ENCODE measurements around the gene PRKG1.
A peak's percentile ranks its signal among the peaks of the same experiment; 100 is the strongest.

The PRKG1 gene

DNA sequence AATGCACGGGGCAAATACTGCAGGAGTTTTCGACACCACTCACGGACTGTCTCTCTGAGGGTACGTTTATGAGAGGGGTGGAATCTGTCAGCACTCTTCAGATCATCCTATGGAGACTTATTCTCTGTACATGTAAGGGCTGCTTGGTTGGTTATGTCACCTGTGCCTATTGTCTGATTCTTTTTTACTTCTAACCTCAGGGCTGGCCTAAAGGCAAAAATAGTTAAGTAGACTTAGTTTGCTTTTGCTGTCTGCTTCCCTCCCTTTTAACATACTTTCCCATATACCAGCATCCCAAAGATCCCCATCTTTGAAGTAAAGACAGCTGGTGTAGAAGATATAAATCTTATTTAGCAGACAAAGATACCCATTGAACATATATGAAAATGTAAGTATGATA is 105.9 kb downstream of the PRKG1 start:
- Histone ChIP-seq H3K27me3 (replicated peaks; ENCODE audit: control insufficient read depth, insufficient read depth, low read length) (no peaks in the 10 kb centered on the region), H3K9ac (ENCODE audit: low read length) (no peak overlapping the region), H3K36me3 (ENCODE audit: control insufficient read depth, insufficient read depth, low read length, severe bottlenecking) (no peaks in the 10 kb centered on the region), H3K4me3 (ENCODE audit: low read length) (no peak overlapping the region), H3K4me1 (ENCODE audit: control insufficient read depth, insufficient read depth, low read length) (peaks cover 12% of the 10 kb centered on the region), H3K9me3 (ENCODE audit: control insufficient read depth, low read length) (no peaks in the 10 kb centered on the region)
- no peak for DNase-seq (ENCODE audit: low read depth)

DNA sequence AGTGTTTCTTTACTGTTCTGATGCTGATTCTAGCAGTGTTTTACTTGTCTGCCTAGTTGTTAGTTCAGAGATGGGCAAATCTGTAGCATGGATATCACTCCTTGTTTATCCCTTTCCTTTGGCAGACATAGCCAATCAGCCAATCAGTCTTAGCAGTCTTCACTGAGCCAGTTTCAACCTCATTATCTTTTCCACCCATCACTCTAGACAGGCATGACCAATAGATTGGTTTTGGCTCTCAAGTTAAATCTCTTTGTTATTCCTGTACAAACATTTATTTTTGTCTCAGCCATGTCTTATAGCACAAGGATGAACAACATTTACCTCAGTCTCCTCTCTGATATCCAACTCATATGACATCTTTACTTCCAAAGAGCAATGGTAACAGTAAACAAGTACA is 109.5 kb downstream of the PRKG1 start:
- Histone ChIP-seq H3K4me1 (ENCODE audit: control insufficient read depth, insufficient read depth, low read length) (peaks cover 7% of the 10 kb centered on the region), H3K27me3 (replicated peaks; ENCODE audit: control insufficient read depth, insufficient read depth, low read length) (no peaks in the 10 kb centered on the region), H3K9me3 (ENCODE audit: control insufficient read depth, low read length) (no peaks in the 10 kb centered on the region), H3K4me3 (ENCODE audit: low read length) (no peak overlapping the region), H3K9ac (ENCODE audit: low read length) (no peak overlapping the region), H3K36me3 (ENCODE audit: control insufficient read depth, insufficient read depth, low read length, severe bottlenecking) (no peaks in the 10 kb centered on the region)
- DNase-seq (ENCODE audit: low read depth): no peak

DNA sequence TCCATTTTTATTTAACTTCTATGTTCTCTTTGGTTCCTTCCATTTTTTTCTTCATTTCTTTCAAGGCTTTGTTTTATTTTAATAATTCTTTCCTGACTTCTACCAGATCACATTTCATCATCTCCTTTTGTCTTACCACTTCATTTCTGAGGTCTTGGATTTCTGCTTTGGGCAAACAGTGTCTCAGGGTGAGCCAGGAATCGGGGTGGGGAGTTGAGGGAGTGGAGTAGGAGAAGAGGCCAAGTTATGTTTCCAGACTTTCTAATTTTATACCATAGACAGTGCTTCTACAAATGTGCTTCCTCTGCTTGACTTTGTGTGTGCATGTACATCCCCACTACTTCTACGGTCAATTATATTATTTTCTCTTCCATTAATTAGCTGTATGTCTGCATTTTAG is 112.1 kb downstream of the PRKG1 start:
- peaks cover 7% of the 10 kb centered on the region for H3K4me1 ChIP-seq (ENCODE audit: control insufficient read depth, insufficient read depth, low read length)
- H3K36me3 ChIP-seq (ENCODE audit: control insufficient read depth, insufficient read depth, low read length, severe bottlenecking): no peaks in the 10 kb centered on the region
- no peak overlapping the region for H3K9ac ChIP-seq (ENCODE audit: low read length)
- no peak overlapping the region for H3K4me3 ChIP-seq (ENCODE audit: low read length)
- H3K27me3 ChIP-seq (replicated peaks; ENCODE audit: control insufficient read depth, insufficient read depth, low read length): no peaks in the 10 kb centered on the region
- H3K9me3 ChIP-seq (ENCODE audit: control insufficient read depth, low read length): no peaks in the 10 kb centered on the region
- peak; percentile 53 for DNase-seq (ENCODE audit: low read depth)

DNA sequence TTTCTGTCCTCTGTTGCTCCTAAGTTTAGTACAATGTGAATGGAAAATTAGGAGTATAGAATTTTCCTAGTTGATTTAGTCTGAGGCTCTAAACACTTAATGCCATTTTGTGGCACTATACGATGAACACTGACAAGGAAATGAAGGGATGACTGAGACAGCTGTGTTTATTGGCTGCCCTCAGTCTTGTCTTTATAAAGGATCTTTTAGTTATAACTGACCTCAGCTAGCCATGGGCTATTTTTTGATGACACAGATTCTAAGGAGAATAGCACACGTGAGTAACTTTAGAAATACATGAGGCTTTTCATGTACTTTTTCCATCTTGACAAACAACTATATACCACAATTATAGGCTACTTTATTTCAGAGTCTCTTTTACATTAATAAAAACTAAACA is 113.7 kb downstream of the PRKG1 start:
- Histone ChIP-seq H3K9ac (ENCODE audit: low read length) (no peak overlapping the region), H3K9me3 (ENCODE audit: control insufficient read depth, low read length) (no peaks in the 10 kb centered on the region), H3K36me3 (ENCODE audit: control insufficient read depth, insufficient read depth, low read length, severe bottlenecking) (no peaks in the 10 kb centered on the region), H3K4me1 (ENCODE audit: control insufficient read depth, insufficient read depth, low read length) (peaks cover 7% of the 10 kb centered on the region), H3K4me3 (ENCODE audit: low read length) (no peak overlapping the region), H3K27me3 (replicated peaks; ENCODE audit: control insufficient read depth, insufficient read depth, low read length) (no peaks in the 10 kb centered on the region)
- no peak for DNase-seq (ENCODE audit: low read depth)

DNA sequence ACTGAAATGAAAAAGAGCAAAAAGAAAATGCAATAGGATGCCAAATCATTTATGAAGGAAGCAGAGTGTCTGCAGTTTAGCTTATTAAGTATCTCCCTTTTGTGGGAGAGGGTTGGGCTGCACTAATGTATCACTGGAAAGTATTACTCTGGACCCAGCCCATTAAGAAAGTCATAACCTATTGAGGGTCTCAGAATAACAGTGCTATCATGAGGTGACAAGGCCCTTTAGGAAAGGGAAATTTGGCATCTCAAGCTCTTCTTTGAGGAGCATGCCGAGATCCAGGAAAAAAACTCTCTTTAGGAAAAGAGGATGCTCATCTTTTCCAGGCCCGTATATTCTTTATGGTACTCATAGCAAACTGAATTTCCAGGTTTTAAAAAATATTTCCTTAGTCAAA is 114.6 kb downstream of the PRKG1 start:
- no peaks in the 10 kb centered on the region for H3K36me3 ChIP-seq (ENCODE audit: control insufficient read depth, insufficient read depth, low read length, severe bottlenecking)
- H3K4me3 ChIP-seq (ENCODE audit: low read length): no peak overlapping the region
- peaks cover 7% of the 10 kb centered on the region for H3K4me1 ChIP-seq (ENCODE audit: control insufficient read depth, insufficient read depth, low read length)
- no peak for DNase-seq (ENCODE audit: low read depth)
- H3K9ac ChIP-seq (ENCODE audit: low read length): no peak overlapping the region
- no peaks in the 10 kb centered on the region for H3K9me3 ChIP-seq (ENCODE audit: control insufficient read depth, low read length)
- H3K27me3 ChIP-seq (replicated peaks; ENCODE audit: control insufficient read depth, insufficient read depth, low read length): no peaks in the 10 kb centered on the region

DNA sequence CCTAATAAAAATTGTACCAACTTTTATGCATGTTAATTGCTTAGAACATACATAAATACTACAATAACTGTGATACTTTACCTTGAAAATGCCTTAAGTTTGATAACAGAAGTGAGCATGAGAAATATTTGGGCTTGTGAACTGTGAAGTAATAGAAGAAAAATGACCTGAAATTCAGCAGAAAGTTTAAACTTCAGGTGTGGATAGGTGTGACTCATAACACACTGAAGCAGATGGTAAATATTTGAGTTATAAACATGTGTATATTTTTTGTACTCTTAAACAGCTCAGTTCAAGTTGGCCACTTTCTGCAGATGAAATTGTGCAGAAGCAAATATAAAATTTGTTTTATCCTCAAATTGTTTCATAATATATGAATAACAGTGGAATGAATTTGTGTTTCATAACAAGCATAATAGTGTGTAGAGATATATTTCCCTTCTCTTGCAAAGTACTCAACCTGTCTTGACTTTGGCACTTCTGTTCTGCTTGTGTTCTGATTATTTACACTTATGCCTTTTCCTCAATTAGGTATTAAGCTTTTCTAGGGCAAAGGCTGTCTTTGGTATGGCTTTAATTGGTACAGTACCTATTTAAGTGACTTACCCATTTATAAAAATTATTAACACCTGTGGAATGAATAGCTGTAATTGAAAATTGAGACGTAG is 122.4 kb downstream of the PRKG1 start:
- no peak overlapping the region for H3K4me3 ChIP-seq (ENCODE audit: low read length)
- H3K4me1 ChIP-seq (ENCODE audit: control insufficient read depth, insufficient read depth, low read length): no peaks in the 10 kb centered on the region
- no peaks in the 10 kb centered on the region for H3K27me3 ChIP-seq (replicated peaks; ENCODE audit: control insufficient read depth, insufficient read depth, low read length)
- H3K9ac ChIP-seq (ENCODE audit: low read length): no peak overlapping the region
- no peak for DNase-seq (ENCODE audit: low read depth)
- H3K9me3 ChIP-seq (ENCODE audit: control insufficient read depth, low read length): no peaks in the 10 kb centered on the region
- no peaks in the 10 kb centered on the region for H3K36me3 ChIP-seq (ENCODE audit: control insufficient read depth, insufficient read depth, low read length, severe bottlenecking)

DNA sequence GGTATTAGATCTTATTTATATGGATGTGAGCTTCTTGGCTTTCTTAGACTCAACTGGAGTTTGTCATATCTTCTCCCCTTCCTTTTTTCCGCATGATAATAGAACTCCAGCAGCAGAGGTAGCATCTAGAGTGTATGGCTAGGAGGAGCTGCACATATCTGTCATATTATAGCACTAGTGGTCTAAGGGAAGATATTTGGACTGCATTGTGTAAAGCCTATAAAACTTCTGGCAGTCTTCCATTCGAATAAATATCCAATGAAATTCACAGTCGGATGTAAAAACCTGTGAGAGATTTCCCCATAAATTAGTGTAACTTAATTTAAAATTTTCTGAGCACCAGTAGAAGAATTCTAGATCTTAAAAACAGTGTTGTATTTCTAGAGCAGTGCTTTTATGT is 123.9 kb downstream of the PRKG1 start:
- Histone ChIP-seq H3K9ac (ENCODE audit: low read length) (no peak overlapping the region), H3K4me1 (ENCODE audit: control insufficient read depth, insufficient read depth, low read length) (no peaks in the 10 kb centered on the region), H3K36me3 (ENCODE audit: control insufficient read depth, insufficient read depth, low read length, severe bottlenecking) (no peaks in the 10 kb centered on the region), H3K9me3 (ENCODE audit: control insufficient read depth, low read length) (no peaks in the 10 kb centered on the region), H3K27me3 (replicated peaks; ENCODE audit: control insufficient read depth, insufficient read depth, low read length) (no peaks in the 10 kb centered on the region), H3K4me3 (ENCODE audit: low read length) (no peak overlapping the region)
- no peak for DNase-seq (ENCODE audit: low read depth)

DNA sequence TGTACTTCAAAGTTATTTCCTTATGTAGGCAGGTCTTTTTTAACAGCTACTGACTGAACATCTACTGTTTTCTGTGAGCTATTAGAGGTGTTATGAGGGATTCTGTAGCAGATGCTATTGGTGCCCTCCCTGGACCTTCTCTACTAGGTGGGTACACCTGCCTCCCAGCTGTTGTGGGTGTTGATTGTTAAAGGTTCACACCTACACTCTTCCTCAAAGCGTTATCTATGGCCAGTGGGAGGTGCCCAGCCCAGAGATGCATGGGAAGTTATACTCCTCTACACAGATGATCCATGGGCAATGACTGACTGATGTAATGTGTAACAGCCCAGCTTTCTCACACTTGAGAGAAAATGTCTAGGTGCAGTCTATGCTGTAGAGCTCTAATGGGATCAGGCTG is 127.7 kb downstream of the PRKG1 start:
- Histone ChIP-seq H3K9ac (ENCODE audit: low read length) (no peak overlapping the region), H3K27me3 (replicated peaks; ENCODE audit: control insufficient read depth, insufficient read depth, low read length) (no peaks in the 10 kb centered on the region), H3K9me3 (ENCODE audit: control insufficient read depth, low read length) (no peaks in the 10 kb centered on the region), H3K4me3 (ENCODE audit: low read length) (no peak overlapping the region), H3K4me1 (ENCODE audit: control insufficient read depth, insufficient read depth, low read length) (peaks cover 15% of the 10 kb centered on the region), H3K36me3 (ENCODE audit: control insufficient read depth, insufficient read depth, low read length, severe bottlenecking) (no peaks in the 10 kb centered on the region)
- no peak for DNase-seq (ENCODE audit: low read depth)

DNA sequence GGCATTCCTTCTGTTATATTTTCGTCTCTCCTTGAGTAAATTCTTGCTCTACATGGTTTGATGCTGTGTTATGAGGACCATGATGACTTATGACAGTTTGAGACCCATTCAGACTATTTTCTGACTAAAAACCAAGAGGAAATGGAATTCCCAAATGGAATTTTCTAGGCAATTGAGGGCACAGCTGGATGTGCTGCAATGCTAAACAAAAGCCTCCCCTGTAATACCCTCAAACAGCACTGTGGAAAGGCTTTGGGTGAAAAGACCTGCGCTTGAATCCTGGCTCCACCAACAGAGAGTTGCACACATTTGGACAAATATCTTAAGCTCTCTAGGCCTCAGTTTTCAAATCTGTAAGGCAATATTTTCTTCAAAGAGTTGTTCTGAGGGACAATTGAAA is 129.1 kb downstream of the PRKG1 start:
- DNase-seq (ENCODE audit: low read depth): no peak

DNA sequence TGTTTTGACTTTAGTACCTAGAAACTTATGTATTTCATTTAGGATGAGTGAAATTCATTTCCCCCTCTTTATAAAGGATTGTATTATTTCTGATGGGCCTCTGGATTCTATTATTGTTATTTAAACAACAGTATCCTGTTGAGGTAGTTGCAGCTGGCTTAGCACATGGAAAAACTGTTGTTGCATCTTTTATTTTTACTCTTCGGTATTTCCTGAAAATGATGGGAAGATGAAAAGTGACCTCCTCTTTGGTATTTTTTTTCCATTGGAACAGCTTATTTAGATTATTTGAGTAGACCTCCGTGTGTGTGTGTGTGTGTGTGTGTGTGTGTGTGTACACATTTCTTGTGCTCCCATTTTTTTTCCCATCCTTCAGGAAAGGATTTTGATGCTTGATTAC is 129.8 kb downstream of the PRKG1 start:
- H3K4me1 ChIP-seq (ENCODE audit: control insufficient read depth, insufficient read depth, low read length): peaks cover 33% of the 10 kb centered on the region
- DNase-seq (ENCODE audit: low read depth): no peak
- no peaks in the 10 kb centered on the region for H3K9me3 ChIP-seq (ENCODE audit: control insufficient read depth, low read length)
- no peak overlapping the region for H3K4me3 ChIP-seq (ENCODE audit: low read length)
- H3K27me3 ChIP-seq (replicated peaks; ENCODE audit: control insufficient read depth, insufficient read depth, low read length): no peaks in the 10 kb centered on the region
- H3K9ac ChIP-seq (ENCODE audit: low read length): no peak overlapping the region
- H3K36me3 ChIP-seq (ENCODE audit: control insufficient read depth, insufficient read depth, low read length, severe bottlenecking): no peaks in the 10 kb centered on the region

More for the DNA sequence above, 129.1 kb downstream of the PRKG1 start:
- Histone ChIP-seq H3K4me3 (ENCODE audit: low read length) (no peak overlapping the region), H3K4me1 (ENCODE audit: control insufficient read depth, insufficient read depth, low read length) (peaks cover 28% of the 10 kb centered on the region), H3K9ac (ENCODE audit: low read length) (no peak overlapping the region), H3K36me3 (ENCODE audit: control insufficient read depth, insufficient read depth, low read length, severe bottlenecking) (no peaks in the 10 kb centered on the region), H3K9me3 (ENCODE audit: control insufficient read depth, low read length) (no peaks in the 10 kb centered on the region), H3K27me3 (replicated peaks; ENCODE audit: control insufficient read depth, insufficient read depth, low read length) (no peaks in the 10 kb centered on the region)

DNA sequence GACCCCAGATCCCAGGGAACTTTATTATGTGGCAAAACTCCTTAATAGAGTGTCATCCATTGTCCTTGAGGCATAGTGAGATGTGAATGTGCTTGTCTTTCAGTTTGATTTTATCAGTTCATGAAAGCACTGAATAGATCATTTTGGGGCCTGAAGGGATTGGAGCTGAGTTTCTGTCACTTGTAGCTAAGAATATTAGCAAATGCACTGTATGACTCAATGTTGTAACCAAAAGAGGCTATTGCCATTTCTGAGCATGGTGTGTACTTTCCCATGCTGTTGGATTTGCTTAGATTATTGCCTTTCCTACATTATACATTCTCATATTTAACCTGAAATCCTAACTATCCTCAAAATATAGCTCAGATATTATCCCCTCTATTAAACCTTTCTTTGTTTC is 130.4 kb downstream of the PRKG1 start:
- no peaks in the 10 kb centered on the region for H3K36me3 ChIP-seq (ENCODE audit: control insufficient read depth, insufficient read depth, low read length, severe bottlenecking)
- DNase-seq (ENCODE audit: low read depth): no peak

DNA sequence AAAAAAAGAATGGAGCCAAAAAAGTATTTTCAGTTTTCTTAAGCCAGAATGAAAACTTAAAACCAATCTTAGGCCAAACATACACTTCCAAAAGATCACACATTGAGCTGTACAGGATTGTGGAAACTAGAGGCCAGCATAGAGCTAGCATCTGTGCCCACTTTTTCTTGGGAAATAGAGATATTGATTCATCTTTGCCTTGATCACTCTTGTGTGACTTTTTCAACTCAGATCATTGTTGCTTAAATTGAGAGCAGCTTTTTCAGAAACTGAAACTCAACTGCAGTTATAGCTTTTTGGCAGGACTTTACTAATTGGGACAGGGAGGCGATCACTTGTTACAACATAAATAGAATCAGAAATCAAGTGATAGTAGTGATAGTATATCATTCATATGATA is 132.2 kb downstream of the PRKG1 start:
- Histone ChIP-seq H3K27me3 (replicated peaks; ENCODE audit: control insufficient read depth, insufficient read depth, low read length) (no peaks in the 10 kb centered on the region), H3K4me3 (ENCODE audit: low read length) (peak overlapping the region; percentile 75), H3K4me1 (ENCODE audit: control insufficient read depth, insufficient read depth, low read length) (peaks cover 33% of the 10 kb centered on the region), H3K36me3 (ENCODE audit: control insufficient read depth, insufficient read depth, low read length, severe bottlenecking) (no peaks in the 10 kb centered on the region), H3K9ac (ENCODE audit: low read length) (peak overlapping the region; percentile 55), H3K9me3 (ENCODE audit: control insufficient read depth, low read length) (no peaks in the 10 kb centered on the region)
- no peak for DNase-seq (ENCODE audit: low read depth)

More for the DNA sequence above, 130.4 kb downstream of the PRKG1 start:
- H3K4me1 ChIP-seq (ENCODE audit: control insufficient read depth, insufficient read depth, low read length): peaks cover 33% of the 10 kb centered on the region
- no peak overlapping the region for H3K9ac ChIP-seq (ENCODE audit: low read length)
- H3K27me3 ChIP-seq (replicated peaks; ENCODE audit: control insufficient read depth, insufficient read depth, low read length): no peaks in the 10 kb centered on the region
- no peaks in the 10 kb centered on the region for H3K9me3 ChIP-seq (ENCODE audit: control insufficient read depth, low read length)
- no peak overlapping the region for H3K4me3 ChIP-seq (ENCODE audit: low read length)

Measured in adipocyte (in vitro differentiated cells).